Measurements from ENCODE around the gene DHX8.

DHX8 gene

DNA sequence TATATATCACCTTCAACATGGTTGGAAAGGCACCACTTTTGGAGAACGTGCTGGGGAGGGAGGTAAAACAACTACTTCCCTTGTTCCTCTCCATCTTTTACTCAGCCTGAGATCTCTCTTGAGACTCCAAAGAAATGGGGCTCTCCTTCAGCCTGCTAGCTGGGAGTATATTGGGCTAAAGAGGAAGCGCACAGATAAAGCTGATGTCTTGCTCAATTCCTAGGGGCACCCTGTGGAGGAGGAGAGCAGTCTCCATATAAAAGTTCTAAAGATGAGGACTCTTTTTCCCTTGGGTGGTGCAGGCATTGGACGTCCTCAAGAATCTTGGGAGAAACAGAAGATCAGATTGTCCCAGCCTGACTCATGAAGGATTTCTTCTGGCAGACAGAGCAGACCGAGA, 67.0 kb downstream of the DHX8 start:
- peak; percentile 22 for DNase-seq

DNA sequence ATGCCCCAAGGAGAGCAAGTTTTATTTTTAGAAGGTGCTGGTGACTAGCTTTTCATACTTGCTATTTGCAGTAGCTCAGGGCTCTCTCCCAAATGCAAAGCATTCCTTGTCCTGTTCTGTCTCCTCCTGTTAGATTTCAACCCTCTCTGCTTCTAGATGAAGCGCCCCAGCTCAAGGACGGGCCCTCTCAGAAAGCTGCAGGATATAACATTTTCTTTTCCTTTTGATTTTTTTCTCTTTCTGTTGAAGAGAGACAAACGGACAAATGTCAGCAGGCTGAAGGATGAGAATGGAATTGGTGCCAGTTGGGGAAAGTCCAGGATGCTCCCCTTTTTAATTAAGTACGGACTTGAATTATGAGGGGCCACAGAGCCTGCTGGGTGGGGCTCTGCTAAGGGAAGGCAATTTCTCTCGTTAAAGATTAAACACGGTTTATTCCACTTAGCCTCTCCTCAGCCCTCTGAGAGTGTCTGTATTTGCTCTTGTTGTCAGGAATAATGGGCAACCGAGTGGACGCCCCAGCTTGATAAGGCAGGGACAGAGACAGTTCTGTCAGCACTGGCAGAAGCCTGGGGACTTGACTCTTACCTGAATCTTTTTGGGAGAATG, 68.6 kb downstream of the DHX8 start:
- no peak for DNase-seq

DNA sequence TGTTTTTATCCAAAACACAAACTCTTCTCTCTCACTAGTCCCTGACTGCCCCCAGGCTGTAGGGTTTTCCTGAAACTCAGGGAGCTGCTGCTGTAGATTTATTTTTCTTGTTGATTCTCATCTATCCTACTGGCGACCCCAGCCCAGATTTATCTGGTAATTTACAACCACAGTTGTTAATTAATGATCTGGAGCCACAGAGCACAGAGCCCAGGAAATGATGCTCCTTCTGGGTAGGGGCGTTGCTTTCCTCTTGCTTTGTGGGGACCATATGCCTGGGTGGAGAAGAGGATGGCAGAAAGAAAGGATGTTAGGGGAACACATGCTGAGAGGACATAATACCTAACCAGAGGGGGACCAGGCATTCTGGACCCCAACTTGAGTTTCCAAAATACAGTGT, 69.8 kb downstream of the DHX8 start:
- no peak for DNase-seq

DNA sequence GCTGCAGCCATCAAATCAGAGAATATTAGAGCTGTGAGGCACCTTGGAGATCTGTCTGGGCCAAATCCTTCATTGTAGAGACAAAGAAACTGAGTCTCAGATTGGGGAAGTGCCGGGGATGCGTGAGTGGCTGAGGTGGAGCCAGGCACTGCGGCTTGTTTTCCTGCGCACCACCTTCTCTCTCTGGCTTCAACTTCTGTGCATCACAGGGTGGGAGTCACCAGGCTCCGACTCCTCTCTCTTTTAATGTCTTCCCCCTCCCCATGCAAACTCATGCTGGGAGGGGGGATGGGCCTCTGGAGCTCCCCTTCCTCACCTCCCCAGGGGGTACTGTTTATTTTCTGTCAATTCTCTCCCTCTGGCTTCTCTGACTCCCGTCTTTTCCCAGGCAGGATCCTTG, 71.1 kb downstream of the DHX8 start:
- DNase-seq, result no peak

DNA sequence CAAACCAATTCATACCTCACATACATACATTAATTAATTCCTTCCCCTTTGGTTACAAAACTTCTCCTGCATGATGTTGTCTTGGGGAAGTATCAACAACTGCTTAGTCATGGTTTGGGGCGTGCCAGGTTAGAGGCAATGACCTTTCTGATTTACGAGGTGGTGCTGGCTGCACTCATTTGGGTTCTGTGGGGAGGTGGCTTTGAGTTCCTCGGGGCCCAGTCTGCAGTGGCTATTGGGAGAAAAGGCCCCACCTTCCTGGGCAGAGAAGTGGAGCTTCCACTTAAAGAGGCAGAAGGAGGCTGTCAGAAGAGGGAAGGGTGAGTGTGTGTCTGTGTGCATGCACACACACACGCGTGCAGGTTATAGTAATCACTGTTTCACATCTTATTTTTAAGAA, 72.5 kb downstream of the DHX8 start:
- no peak for DNase-seq

DNA sequence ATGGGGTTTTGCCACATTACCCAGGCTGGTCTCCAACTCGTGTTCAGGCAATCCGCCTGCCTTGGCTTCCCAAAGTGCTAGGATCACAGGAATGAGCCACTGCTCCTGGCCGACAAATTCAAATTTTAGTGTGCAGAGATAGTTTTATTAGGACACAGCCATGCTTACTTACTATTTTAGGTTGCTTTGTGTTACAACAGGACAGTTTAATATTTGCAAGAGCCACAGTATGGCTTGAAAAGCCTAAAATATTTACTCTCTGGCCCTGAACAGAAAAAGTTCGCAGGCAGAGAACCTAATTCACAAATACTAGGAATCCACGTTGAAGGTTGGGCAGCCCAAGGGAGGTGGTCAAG, 75.0 kb downstream of the DHX8 start:
- no peak for DNase-seq

DNA sequence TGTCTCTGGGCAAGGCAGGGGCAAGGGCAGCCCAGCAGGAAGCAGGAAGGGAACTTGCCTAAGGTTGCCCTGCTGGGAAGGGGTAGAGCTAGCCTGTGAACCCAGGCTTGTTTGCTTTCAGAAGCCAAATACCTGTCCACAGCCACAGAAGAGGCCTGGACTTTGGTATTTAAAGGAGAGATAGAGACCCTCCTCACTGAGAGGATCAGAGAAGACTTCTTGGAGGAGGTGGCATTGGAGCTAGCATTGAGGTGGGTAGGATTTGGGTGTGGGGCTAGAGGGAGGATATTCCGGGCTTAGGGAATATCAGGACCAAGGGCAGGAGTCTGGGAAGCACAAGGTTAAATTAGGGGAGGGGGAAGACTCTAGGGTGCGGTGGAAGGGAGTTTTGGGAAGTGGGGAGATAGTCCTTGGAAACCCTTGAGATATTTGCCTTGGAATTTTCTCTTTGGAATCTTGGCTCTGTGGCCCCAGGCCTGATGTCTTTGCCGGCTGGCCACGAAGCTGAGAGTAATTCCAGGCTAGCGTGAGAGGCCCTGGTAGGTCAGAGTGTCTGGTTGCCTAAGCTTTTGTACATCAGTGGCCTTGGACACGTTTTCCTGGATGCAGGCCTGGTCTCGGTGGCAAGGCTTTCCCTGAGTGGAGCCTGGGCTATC, 75.5 kb downstream of the DHX8 start:
- no peak for DNase-seq

DNA sequence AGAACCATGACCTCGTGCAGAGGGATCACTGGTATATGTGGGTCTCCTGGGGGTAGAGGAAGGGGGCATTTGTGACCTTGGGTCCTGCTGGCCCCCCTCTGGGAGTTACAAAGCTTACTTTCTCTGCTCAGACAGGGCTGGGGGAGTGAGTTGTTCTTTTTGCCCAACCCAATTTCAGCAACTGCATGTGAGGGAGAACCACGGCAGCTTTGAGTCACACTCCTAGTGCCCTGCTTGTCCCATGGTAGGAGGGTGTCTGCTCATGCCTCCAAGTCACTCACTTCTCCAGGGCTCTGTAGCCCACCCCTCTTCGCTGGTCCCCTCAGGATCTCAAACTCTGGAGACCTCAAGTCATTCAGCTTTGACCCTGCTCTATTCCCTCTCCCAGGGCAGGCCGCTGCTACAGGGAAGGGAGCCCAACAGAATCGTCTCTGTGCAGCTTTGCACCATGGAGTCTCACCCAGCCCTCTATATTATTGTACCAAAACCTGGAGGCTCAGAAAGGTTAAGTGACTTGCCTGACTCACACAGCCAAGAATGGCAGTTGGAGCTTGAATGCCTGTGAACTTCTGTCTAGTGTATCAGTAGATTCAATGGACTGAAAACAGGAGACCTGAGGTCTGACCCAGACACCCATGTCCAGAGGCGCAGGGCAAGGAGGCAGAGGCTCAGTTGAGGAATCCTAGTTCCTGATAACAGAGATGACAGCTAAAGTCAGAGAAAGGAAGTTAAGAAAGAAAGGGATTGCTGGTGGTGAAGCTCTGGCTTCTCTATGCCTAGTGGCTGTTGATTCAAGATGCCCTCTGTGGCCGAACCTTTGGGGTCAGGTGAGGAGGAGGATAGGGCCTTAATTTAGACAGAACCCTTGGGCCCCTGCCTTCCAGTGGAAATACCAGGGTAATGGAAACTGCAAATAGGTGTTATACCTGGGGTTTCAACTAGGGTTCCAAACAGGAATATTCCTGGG, 77.0 kb downstream of the DHX8 start:
- DNase-seq, result no peak

DNA sequence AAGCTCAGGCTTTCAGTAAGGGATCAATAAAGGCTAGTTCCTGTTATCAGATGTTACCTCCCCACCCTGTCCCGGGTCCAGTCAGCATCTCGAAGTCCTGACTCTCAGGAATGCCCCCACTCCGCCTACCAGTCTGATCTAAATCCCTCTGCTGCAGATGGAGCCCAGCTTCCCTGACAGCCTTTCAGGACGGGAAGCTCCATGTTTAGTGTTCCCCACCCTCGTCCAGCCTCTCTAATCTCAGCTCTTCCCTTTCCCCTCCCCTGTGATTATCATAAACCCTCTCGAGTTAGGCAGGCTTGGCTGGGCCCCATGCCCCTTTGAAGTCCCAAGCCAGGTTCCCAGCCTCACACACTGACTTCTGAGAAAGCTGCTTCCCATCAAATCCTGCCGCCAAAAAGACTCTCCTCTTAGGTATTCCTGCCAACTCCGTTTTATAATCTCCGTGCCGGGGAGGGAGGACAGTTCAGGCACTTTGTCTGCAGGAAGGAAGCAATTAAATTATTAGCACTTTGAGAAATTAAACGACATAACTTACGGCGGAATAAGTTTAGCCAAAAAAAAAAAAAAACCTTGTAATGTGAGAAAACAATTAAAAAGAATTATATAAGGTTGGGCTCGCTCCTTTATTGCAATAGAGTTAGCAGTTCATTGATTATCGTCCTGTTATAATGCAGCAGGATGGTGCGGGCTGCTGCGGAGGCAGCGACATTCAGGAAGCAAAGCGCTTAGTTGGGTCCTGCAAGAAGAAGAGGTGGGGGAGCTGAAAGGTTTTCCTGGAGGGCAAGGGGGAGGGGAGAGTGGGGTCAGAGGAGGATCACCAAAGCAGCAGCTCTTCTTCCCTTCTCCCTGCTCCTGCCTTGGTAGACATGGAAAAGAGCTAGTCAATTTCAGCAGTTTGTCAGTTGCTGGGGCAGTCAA, 79.2 kb downstream of the DHX8 start:
- DNase-seq, result no peak

DNA sequence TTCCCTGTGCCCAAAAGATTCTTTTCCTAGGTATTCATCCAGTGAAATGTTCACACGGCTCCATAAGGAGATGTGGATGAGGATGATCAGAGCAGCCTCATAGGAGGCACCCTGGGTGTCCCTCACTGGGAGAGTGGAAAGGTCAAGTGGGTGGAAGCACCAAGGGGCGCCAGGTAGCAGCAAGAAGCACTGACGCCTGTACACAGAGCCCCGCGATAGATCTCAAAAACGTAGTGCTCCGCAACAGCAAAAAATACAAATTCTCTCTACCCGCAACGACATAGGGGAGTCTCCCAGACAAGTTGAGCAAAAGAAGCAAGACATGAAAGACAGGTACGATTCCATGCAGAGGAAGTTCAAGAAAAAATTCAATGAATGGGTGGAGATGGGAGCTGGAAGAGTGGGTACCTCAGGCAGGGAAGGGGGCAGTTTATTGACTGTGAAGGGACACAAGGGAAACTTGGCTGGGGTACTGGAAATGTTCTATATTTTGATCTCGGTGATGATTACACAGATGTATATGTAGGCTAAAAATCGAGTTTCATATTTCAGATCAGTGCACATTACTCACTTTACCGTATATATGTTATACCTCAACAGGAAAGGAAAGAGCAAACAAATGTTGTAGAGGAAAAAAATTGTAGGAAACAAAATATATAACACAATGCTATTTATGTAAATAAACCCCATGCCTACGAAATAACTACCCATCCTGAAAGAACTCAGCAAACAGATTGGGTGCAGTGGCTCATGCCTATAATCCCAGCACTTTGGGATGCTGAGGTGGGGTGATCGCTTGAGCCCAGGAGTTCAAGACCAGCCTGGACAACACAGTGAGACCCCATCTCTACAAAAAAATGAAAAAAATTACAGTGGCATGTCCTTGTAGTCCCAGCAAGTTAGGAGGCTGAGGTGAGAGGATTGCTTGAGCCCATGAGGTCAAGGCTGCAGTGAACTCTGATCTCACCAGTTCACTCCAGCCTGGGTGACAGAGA, 80.1 kb downstream of the DHX8 start:
- DNase-seq, result no peak

DNA sequence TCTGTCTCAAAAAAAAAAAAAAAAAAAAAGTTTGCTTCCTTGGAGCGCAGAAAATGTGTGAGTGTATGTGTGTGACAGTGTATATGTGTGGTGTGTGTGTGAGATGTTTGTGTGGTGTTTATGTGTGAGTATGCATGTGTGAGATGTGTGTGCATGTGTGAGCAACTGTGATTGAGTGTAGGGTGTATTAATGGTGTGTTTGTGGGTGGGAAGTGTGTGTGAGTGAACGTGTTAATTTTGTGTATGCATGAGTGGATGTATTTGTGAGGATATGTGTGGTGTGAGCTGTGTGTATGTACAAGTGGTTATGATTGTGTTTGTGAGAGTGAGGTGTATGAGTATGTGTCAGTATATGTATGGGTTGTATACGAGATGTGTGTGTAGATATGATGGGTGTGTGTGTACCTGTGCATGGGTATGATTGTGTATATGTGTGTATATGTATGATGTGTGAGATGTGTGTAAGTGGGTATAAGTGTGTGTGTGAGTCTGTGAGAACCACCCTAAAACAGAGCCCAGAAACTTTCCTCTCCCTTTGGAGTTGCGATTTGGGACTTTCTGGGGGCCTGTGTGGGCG, 84.8 kb downstream of the DHX8 start:
- no peak for DNase-seq

DNA sequence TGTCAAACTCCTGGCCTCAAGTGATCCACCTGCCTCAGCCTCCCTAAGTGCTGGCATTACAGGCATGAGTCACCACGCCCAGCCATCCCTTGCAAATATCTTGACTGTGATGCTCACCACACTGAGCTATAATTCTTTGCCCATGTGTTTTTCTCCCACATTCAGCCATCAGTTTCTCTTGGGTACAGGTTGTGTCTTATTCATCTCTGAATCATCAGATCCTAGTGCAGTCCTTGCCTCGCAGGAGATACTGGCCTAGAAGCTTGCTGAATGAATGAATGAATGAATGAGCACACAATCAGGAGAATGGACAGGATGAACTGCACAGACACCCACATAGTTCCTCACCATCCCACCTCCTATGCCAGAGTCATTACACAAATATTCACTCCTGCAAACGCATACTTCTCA, 86.7 kb downstream of the DHX8 start:
- no peak for DNase-seq

DNA sequence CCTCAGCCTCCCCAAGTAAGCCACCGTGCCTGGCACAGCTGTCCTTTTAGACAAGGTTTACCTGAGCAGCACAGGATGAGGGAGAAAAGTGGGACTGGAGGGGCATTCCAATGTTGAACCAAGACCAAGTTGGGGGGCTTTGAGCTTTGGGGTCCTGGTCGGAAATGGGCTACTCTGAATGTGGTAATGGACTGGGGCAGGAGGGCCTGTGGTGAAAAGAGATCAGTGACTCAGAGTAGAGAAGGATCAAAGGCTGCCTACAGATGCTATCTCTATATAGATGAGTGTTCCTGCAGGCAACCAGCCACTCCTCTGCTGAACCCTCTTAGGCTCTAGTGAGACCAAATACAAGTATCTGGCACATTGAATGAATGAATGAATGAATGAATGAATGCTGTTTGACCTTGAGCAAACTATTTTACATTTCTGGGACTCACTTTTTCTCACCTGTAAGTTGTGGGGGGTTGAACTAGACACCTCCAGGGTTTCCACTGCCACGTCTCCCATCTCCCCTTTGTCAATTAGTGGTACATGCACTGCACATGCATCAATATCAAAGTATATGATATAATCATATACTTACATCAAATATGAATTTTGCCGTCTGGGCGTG, 88.7 kb downstream of the DHX8 start:
- DNase-seq, result no peak

DNA sequence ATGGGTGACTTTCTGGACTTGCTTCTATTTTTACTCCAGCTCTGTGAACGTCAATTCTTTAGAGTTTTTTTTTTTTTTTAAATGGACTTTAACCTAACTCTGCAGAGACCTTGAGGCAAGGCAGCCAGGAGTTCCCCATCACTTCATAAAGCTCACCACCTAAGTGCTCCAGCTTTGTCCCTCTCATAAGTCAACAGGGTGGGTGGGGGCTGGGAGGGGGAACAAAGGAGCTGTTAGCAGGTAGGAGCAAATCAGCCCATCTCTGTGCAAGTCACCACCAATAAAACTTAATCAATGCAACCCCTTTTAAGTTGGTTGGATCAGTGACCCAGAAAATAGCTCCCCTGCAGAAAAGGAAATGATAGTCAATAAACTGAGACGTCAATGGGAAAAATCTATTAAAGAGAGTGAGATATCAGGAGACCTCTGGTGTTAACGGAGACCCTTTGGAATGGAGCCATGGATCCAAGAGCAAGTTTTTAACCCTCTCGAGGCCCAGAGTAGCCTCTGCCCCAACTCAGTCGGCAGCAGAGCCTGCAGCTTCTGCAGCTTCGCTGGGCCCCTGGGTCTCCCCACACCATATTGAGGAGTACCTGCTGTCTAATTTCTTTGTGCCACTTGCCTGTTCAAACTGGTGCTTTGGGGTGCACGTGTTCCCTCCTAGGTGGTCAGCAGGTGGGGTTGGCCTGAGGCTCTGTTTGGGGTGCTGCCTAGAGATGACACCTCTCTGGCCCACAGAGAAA, 90.0 kb downstream of the DHX8 start:
- DNase-seq, result no peak

DNA sequence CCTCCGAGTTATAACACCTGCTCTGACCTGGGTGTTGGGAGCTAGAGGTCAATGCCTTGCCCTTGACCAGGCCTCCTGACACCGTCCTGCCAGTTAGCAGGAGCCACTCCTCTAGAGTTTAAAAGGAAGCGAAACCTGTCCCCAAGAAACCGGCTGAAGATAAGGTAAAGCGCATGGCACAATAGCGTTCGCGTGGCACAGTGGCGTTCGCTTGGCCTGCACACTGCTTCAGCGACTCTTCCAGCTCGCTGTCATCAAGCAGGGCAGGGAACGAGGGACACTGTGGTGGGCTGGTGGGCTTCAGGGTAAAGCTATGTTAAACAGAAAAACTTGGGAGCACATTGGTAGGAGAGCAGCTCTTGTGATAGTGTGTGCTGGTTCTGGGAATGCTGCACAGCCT, 90.6 kb downstream of the DHX8 start:
- DNase-seq, result no peak

DNA sequence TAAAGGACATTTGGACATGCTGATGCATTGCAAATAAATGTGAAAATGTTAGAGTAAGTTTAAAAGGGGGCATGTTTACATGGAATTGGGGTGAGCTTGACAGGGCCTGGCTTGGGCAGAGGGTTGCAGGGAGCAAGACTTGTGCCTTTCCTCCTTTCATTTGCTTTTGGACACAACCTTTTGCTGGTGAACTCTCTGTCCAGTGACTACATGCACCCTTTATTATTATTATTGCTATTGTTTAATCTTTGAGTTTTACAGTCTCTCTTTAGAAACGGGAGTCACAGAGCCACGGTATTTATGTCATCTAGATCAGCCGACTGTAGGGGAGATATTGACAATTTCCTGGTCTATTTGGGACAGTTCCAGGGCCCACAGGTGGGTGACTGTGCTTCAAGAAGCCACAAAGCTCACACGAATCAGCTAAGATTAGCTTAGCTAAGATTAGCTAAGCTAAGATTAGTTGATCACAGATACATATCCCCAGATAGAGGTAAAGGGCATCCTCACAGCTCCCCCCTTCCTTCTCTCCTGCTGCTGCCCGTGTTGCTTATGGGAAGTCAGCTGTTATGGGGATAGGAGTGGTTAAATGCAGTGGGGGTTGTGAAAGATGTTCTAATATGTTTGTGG, 91.2 kb downstream of the DHX8 start:
- no peak for DNase-seq
